ENCODE measurements around the gene CDH16.
"Not testable (repeated sequence)": the region's sequence is repeated elsewhere in the genome, so short reads cannot be mapped to it uniquely, and the experiment has no call there.

CDH16 gene

DNA sequence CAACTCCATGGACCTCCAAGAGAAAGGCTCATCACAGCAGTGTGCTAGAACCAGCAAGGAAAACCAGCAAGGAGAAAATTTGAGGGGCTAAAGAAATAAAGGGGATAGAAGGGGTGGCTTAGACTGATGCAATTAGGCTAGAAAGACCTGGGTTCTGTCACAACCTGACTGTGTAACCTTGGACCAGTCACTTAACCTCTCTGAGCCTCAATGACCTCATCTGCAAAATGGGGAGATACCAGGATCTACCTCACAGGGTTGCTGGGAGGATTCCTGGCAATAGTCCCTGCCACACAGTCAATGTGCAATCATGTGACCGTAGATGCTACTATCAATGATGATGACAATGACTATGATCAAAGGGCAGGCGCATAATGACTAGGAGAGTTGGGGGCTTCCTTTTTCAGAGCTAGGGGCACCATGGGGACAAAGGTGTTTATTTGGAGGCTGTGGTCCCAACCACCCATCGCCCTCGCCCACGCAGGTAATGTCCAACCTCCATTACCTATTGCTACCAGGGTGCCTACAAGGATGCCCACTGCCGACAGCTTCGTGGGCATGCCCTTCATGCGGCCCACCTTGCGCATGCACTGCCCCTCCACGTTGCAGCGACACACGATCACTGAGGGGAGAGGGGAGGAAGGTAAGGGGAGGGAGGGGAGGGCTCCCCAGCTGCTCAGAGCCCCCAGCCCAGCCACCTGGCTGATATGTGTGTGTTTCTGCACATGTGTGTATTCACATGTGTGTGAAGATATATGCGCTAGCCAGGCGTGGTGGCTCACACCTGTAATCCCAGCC, 9.7 kb downstream of the CDH16 start:
- no peak for DNase-seq (ENCODE audit: low spot score)

DNA sequence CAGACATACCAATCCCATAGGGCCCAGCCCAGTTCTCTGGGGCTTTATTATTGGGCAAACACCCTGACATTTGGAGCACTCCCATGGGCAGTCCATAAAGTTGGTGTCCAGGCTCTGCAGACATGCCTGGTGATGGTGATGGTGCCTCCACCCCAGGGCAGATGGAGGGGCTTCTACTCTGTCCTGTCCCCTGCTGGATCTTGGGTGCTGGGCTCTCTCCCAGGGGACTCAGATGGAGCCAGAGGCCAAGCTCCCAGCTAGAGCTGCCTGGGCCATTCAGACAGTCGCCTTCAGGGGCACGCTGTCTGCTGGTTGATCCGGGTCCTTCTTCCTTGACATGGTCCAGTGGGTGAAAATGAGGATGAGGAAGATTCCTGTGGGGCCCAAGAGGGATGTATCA, 10.6 kb downstream of the CDH16 start:
- no peak for DNase-seq (ENCODE audit: low spot score)

DNA sequence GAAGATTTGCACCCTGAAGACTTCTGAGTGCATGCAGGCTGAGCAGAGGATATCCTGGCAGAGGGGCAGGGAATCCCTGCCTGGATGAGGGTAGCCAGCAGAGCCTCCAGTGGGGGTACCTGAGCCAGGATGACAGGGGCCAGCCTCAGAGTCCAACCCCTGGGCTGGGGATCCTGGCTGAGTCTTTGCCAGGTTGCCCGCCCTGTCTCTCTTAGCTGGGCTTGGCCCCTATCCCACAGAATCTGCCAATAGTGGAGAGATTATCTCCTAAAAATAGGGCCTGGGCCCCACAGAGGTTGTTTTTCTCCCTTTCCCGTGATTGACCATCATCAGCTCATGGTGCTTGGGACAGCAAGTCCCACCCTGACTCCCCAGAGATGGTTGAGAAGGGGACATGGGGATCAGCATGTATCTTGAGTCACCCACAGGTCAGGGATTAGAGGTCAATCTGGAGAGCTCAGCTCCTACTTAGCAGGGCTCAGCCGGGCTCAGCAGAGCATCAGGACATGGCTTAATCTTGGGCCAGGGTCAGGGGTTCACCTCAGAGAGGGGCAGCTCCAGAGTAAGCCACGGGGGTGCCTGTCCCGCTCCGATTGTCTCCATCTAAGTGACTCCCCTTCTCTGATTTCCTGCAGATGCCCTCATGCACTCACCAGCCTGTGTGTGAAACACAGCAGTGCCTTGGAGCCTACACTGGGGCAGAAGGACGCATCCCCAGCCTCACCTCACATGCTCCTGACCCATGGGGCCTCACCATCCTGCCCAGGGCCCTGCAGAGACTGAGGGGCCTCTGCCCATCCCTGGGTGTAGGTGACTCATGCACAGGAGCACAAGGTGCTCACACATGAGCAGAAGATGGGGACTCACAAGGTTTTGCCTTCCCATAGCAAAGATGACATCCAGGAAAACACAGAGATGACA, 11.5 kb downstream of the CDH16 start:
- no peak for DNase-seq (ENCODE audit: low spot score)

DNA sequence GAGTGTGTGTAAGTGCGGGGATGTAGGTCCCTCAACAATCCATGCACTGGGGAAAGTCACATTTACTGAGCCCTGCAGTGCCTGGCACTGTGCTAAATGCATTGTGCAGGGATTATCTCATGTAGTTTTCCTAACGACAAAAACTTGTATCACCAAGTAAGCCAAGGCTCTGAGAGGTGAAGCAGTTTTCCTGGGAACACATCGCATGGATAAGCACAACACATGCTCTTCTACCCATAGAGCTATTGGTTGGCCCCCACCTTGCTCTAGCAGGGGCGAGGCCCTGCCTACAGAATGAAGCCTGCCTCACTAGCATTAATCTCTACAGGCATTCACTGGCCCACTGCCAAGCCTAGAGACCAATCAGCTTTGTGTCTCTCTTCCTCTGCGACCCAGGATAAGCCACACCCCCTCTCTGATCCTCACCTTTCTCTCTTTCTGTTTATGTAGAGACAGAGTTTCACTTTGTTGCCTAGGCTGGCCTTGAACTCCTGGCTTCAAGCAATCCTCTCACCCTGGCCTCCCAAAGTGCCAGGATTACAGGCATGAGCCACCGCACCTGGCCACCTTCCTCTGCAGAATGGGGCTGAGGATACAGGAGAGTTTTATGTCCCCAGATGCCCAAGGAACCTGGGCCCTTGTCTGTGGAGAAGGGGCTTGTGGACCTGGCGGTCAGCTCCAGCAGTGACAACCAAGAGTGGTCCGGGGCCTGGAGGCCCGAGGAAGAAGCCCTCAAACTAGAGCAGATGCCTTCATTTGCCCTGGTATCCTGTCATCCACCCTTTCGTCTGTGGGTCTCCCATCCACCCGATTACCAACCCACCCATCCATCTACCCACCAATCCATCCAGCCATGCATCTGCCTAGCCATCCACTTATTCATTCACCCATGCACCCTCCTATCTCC, 12.8 kb downstream of the CDH16 start:
- no peak for DNase-seq (ENCODE audit: low spot score)

DNA sequence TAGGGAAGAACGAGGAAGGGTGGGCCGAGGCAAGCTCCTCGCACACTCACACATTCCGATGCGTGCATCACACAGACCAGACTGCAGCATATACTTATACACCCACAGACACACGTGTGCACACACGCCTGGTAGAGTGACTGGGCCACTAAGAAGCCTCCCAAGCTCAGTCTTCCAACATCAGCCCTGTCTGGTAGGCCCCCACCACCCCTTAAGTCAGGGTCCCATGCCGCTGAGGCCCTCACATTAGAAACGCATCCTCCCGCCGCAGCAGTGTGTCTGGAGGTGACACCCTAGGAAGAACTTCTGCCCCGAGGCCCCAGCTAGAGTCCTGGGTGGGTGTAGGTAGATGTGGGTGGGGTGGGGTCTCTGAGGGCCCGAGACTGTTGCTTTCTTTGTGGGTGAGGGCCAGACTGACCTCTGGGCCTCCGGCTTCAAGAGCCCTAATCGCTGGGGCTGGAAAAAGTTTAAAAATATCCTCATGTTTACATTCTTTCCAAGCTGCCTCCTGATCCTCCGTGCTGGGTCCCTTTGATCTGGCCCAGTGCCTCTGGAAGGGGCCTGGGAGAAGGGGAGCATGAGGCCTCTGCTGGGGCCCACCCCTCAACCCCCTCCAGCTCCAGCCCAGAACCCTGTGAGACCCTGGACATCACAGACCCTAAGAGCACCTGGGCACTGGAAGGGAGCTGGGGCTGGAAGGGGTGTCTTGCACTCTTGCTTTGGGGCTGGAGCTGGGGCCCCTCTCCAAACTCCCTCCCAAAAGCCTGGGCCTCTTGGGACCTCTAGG, 13.6 kb downstream of the CDH16 start:
- DNase-seq (ENCODE audit: low spot score), result peak; percentile 72

DNA sequence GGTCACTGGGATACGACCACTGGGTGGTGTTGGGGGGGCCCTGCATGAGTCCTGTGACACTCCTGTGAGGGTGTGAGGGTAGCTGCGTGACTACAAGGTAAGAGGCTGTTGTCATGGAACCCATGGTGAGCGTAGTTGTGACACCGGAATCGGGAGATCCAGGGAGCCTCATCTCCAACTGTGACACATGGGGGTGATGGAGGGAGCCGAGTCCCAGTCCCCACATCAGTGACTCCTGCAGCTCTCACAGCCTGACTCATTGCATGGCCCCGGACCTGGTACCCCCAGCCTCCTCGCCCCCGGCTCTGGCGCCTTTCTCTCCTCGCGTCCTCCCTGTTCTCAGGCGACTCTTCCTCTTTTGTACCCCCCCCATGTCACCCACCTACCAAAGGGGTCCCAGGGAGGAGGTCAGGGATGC, 14.2 kb downstream of the CDH16 start:
- DNase-seq (ENCODE audit: low spot score), result no peak

DNA sequence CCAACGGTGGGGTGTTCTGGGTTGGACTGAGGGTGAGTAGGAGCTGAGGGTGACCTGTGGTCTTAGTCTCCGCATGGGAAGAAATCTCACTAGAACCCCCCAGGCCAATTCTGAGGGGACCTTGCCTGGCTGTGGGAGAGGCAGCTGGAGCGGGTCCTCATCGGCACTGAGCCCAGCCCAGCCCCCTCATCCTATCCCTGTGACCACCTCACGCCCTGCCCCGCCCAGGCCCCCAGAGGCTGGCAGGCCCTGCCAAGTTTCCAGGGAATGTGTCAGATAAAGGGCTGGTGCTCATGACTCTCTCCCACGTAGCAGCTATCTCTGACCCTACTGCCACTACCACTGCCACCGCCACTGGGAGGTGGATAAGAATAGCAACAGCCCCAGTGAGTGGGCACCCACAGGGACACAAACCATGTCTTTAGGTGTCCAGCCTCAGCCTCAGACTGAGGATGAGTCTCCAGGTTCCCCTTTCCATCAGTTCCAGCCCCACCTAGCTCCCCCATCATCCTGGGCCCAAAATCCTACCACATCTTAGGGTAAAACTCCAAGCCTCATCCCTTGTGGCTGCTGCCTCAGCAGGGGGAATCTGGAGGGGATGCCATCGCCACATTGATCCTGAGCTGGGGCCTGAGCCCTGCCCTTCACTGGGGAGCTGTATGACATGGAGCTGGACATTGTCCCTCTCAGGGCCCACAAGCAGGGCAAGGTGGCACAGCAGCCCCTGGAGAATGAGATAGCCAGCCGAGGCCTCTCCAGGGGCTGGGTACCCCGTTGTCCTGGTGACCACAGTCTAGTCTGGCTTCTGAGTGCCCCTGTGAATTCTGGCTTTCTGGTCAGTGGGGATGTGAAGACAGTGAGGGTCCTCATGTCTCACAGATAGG, 14.9 kb downstream of the CDH16 start:
- DNase-seq (ENCODE audit: low spot score), result no peak

DNA sequence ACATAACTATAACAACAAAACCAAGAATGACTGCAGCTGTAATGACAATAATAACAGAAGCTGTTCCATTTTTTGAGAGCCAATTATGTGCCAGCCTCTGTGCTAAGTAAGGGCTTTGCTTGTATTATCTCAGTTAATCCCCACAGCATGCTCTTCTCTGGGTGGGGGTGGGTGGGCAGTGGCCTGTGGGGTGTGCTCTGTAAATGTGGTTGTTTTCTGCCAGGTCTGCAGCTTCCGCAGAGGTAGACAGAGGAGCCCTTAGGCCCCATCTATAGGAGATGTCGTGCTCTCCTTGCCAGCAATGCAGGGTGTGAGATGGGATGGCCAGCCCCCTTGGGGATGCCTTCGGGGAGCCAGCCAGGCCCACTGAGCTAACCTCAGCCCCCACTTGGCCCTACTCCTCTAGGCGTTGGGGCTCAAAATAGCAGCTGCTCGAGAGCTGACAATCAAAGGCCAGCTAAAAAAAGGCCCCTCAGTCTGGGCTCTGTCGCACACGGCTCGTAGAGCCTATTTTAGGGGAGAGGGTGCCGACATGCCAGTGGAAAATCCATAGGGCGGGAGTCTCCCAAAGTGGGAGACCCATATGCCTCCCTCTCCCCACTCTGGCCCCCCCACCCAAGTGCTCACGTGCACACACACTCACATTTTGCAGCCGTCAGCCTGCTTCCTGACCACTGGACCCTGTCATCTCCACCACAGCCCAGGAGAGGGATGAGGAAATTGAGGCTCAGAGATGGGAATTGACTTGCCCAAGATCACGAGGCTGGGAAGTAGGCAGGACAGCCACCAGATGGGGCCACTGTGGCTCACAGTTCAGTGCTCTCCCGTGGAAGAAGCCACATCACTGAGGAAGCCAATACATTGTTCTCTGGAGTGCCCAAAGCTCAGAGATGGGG, 15.8 kb downstream of the CDH16 start:
- no peak for DNase-seq (ENCODE audit: low spot score)

DNA sequence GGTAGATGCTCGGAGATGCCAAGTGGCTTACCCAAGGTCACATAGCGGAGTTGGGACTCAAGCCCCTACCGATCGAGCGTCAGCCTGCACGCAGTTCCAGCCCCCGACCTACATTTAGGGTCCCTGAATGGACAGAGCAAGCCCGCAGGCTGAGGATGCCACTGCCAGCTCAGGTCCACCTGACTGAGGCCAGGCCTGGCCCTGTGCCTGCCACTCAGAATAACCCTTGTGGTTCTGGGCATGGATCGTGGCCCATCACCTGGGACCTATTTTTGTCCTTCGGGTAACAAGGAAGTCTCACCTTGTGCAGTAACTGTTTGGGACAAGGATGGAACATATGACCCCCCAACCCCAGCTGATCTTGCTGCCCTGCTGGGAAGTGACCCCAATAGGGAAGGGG, 17.1 kb downstream of the CDH16 start:
- DNase-seq (ENCODE audit: low spot score), result no peak

DNA sequence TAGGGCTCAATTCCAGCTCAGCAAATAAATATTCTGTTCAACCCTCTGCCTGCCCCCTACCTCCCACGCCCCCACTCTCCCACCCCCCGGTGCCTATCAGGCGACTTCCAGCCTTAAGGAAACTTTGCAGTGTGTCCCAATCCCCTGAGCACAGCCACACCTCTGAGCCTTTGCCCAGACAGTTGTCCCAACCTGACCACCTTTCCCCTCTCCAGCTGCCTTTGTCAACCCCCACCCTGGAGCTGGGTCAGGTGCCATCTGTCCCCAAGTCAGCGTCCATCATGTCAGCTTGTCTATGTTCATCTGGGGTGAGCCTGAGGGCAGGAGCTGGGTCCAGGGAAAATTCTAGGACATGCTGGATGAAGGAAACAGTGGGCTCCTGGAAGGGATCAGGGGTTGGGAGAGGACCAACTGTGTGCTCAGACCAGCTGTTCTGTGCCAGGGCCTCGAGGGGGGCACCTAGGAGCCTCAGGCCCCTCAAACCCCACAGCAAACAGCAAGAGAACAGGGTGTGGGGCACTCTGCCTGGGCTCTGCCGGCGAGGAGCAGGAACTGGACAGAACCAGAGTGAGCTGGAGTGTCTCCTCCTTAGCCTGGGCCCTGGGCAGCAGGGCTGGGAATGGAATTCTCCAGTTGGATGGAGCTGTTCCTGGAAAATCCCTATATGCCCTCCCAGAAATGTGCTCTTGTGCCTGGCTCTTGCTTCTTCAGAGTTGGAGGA, 17.8 kb downstream of the CDH16 start:
- no peak for DNase-seq (ENCODE audit: low spot score)

DNA sequence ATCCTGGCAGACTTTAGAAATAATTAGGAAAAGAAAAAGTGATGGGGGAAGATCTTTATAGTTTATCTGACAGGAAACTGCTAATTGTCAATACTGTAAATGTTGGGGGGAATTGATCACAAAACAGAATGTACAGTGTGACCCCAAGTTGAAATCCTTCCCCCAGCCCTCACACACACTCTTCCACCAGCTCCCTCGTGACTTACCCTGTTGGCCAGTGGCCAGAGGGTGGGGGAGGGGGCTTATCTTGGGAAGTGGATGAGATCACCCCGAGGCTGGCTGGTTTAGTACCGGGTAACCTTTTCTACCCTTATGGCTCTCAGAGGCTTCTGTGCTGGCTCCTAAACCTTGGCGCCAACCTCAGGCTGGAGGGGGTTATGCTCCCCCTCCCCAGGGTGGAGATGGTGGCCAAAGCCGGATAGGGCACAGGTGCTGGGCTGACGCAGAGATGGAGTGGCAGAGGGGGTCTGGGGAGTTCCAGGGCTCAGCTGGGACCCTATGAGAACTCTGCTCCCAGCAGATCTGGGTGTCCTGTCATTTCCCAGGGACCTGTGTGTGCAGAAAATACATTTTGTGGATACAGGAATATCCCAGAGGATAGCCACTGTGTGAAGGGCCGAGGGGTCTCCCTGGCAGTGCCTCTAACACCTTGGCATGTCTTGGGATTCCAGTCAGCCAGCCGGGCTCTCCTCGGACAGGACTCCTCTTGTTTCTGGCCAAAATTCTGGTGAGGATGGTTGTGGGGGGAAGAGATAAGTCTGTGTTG, 18.6 kb downstream of the CDH16 start:
- DNase-seq (ENCODE audit: low spot score), result peak; percentile 72

DNA sequence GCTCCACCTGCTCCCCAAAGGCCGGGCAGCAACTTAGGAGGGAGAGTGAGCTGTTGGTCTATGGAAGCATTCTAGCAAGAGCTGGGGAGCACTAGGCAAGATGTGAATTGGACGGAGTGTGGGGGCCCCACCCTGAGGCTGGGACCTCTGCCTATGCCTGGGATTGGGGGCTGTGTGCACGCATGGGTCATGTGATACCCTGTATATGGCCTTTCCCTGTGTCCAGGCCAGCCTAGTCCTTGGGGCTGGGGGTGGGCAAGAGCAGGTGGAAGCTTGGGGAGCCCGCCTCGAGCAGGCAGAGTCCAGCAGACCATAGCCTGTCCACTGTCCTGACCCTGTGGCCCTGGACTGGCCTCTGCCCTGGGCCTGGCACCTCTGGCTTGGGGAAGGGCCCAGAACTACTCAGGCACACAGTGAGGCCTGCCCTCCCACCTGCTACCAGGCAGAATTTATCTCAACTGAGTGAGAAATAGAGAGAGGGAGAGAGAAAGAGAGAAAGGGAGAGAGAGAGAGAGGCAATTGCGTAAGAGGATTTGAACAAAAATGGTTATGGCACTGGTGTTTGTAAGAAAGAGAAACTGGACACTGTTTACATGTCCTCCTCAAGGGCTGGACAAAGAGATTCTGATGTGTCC, 19.3 kb downstream of the CDH16 start:
- DNase-seq (ENCODE audit: low spot score), result no peak

DNA sequence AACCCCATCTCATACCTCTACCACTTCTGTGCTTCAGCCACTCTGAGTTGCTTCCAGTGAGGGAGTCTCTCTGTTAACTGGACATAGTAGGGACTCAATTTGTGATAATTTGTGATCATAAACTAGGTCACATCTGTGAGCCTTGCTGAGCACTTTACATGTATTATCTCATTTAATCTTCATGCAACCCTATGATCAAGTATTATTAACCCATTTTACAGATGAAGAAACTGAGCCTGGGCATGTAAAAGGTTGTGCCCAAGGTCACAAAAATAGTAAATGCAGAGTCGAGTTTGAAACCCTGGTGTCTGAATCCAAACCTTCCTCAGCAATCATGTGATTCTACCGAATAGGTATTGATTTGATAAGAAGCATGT, 19.8 kb downstream of the CDH16 start:
- DNase-seq (ENCODE audit: low spot score), result no peak

DNA sequence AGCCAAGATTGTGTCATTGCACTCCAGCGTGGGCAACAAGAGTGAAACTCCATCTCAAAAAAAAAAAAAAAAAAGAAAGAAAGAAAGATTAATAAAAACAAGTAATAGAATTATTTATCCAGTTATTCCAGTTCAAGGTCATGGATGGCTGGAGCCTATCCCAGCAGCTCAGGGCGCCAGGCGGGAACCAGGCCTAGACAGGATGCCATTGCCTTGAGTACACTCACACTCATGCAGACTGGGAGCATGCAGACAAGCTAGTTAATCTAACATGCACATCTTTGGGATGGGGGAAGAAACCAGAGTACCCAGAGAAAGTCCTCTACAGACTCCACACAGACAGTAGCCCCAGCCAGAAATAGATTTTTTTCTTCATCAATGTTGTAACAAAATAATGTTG, 20.5 kb downstream of the CDH16 start:
- DNase-seq (ENCODE audit: low spot score), result no peak

DNA sequence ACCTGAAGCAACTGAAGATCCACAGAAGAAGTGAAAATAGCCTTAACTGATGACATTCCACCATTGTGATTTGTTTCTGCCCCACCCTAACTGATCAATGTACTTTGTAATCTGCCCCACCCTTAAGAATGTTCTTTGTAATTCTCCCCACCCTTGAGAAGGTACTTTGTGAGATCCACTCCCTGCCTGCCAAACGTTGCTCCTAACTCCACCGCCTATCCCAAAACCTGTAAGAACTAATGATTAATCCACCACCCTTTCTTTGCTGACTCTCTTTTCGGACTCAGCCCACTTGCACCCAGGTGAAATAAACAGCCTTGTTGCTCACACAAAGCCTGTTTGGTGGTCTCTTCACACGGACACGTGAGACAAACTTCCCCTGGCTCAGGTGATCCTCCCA, 22.0 kb downstream of the CDH16 start:
- not testable (repeated sequence) for DNase-seq (ENCODE audit: low spot score)

DNA sequence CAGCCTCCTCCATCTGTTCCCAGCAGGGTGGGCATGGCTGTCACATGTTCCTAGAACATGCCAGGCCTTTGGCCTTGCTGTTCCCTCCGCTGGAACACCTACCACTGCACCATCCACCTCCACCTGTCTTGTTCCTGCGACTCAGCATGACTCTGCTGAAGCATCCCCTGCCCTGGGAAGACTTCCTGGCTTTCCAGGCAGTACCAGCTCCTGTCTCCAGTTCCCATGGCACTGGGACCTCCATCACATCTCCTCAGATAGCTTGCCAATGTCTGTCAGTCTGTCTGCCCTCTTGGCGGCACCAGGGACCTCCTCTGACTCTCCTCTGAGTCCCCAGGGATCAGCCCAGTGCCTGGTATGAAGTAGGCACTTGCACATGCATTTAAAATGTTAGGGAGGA, 22.7 kb downstream of the CDH16 start:
- DNase-seq (ENCODE audit: low spot score), result no peak

DNA sequence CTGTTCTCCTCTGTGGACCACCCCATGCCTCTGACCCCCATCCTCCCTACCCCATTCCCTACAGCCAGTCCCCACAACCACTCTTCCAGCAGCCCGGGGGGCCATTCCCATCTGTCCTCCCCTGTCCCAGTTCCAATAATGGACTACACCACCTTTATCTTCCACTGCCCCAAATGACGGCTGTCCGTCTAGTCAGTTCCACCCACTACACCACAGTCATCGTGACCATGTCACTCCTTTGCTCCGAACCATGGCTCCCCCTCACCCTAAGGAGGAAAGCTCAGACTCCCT, 23.1 kb downstream of the CDH16 start:
- DNase-seq (ENCODE audit: low spot score), result no peak

Measured in AG08396 (cell line).